Fibroblast of the aortic adventitia (primary cell): ENCODE data around the gene NFATC3. TPM values are rescaled to one million over a fixed set of nuclear protein-coding genes. Genes with fewer than 3 reads are reported as not detected.
A peak's percentile ranks its signal among the peaks of the same experiment; 100 is the strongest.
"Not testable (repeated sequence)": the region's sequence is repeated elsewhere in the genome, so short reads cannot be mapped to it uniquely, and the experiment has no call there.

Source experiments
- DNase-seq: peaks from one replicate; pipeline ENCODE4 v3.0.0-alpha.2; 2010; ENCODE audit warnings: low read depth
- H3K4me3 ChIP-seq: 2 replicates; pipeline ENCODE4 v1.5.1; 2011; ENCODE audit warnings: low read depth, mild to moderate bottlenecking, control low read depth, low read length, moderate library complexity
- total RNA-seq: library from RNA; depleted of rRNA; stranded (reverse); fragments of >200 nt; gene quantifications from 2 replicates; pipeline ENCODE4 v1.2.3, GENCODE V29; 2012; ENCODE audit warnings: low replicate concordance
- TF ChIP-seq, protein P1 (sequence below): IDR thresholded peaks from 2 replicates; pipeline ENCODE4 v1.5.1; 2011; ENCODE audit warnings: mild to moderate bottlenecking, low read length, control low read depth, inconsistent platforms; ENCODE audit not compliant: insufficient read depth

Gene NFATC3
- total RNA-seq, 1 donor: 36.3 TPM

DNA sequence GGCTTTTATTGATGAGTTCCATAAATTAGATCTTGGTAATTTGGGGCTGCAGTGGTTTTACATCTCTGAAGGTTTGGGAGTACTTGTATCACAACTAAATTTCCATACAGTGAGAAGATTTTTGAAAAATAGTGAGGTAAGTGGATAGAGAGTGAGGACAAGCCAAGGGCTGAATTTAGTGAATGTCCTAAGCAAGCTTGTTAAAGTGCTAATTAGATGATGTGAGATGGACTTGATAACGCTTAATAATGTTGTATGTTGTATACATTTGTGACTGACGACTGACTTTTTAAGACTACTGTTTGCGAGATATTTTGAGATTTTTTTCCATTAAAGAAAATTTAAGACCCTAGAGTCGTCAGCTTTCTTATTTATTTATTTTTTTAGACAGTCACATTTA, 3.9 kb downstream of the NFATC3 start:
- H3K4me3 ChIP-seq: no peak overlapping the region
- no peak for DNase-seq
- TF ChIP-seq, protein P1, sequence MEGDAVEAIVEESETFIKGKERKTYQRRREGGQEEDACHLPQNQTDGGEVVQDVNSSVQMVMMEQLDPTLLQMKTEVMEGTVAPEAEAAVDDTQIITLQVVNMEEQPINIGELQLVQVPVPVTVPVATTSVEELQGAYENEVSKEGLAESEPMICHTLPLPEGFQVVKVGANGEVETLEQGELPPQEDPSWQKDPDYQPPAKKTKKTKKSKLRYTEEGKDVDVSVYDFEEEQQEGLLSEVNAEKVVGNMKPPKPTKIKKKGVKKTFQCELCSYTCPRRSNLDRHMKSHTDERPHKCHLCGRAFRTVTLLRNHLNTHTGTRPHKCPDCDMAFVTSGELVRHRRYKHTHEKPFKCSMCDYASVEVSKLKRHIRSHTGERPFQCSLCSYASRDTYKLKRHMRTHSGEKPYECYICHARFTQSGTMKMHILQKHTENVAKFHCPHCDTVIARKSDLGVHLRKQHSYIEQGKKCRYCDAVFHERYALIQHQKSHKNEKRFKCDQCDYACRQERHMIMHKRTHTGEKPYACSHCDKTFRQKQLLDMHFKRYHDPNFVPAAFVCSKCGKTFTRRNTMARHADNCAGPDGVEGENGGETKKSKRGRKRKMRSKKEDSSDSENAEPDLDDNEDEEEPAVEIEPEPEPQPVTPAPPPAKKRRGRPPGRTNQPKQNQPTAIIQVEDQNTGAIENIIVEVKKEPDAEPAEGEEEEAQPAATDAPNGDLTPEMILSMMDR: no peak

DNA sequence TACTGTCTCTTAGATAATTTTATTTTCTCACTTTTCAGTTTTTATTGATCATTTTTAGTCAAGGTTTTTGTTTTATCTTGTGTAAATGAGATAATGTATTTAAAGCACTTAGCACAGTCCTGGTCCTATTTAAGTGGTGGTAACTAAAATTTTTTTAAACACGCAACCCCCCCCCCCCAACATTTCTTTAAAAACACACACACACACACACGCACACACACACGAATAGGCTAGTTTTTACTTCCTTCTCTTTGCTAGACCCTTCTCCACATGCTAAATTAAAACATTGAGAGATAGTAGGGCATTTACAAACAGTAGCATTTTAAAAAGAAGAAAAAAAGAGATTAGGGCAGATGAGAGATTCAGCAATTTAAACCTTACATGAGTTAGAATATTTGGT, 5.0 kb downstream of the NFATC3 start:
- TF ChIP-seq, protein P1: no peak
- DNase-seq: no peak
- no peak overlapping the region for H3K4me3 ChIP-seq

DNA sequence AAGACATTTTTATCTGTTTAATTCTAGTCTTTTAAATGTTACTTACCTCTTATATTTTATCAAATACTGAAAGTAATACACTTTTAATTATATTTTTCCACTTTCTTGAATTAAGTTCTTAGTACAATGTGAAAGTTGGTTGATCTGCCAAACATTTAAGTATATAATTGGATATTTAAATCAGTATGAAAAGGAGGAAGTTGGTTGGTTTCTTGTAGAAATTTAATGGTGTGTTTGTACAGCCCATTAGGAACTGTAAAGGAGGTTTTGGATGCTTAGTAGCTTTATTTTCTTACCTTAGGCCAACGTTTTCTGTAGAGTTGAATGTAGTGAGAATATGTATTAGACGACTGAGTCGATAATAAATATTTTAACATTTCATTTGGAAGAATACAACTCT, 5.4 kb downstream of the NFATC3 start:
- no peak for DNase-seq
- no peak overlapping the region for H3K4me3 ChIP-seq
- TF ChIP-seq, protein P1: no peak

DNA sequence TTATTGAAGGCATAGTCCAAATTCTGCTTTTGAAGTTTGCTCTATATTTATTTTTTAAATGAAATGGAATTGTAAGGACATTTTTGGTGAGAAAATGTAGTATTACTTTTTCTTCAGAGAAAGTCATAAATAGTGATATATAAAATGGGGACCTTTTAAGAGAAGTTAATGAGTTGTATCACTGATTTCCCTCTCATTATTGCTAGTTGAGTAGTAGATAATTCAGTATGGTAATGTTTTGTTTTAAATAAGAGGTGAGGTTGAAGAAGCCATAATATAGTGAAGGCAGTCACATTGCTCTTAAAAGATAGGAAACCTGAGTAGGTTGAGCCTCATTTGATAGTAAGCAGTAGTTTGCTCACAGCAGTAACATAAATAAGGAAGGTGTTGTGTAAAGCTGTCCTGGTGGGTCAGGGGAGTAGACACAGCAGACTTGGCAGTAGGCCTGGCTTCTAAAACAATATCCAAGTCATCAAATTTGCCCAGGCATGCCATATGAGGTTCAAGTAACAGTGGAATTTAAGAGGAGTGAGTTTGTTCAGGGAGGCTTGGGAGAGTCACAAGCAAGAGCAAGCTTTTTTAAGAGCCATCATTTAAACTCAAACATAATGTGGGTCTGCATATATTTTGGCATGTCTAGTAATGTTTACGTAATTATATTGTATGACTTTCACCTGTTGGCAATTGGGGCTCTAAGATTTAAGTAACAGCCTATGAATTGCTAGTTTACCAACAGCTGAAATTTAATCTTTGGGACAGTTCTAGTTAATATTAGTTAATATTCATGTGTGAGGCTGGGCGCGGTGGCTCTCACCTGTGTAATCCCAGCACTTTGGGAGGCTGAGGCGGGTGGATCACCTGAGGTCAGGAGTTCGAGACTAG, 6.5 kb downstream of the NFATC3 start:
- TF ChIP-seq, protein P1: no peak
- DNase-seq: peak; percentile 72
- H3K4me3 ChIP-seq: no peak overlapping the region

DNA sequence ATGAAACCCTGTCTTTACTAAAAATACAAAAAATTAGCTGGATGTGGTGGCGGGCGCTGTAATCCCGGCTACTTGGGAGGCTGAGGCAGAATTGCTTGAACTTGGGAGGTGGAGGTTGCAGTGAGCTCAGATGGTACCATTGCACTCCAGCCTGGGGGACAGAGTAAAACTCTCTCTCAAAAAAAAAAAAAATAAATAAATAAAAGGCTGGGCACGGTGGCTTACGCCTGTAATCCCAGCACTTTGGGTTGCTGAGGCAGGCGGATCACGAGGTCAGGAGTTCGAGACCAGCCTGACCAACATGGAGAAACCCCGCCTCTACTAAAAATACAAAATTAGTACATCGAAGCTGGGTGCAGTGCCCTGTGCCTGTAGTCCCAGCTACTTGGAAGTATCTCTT, 7.1 kb downstream of the NFATC3 start:
- not testable (repeated sequence) for H3K4me3 ChIP-seq, DNase-seq

DNA sequence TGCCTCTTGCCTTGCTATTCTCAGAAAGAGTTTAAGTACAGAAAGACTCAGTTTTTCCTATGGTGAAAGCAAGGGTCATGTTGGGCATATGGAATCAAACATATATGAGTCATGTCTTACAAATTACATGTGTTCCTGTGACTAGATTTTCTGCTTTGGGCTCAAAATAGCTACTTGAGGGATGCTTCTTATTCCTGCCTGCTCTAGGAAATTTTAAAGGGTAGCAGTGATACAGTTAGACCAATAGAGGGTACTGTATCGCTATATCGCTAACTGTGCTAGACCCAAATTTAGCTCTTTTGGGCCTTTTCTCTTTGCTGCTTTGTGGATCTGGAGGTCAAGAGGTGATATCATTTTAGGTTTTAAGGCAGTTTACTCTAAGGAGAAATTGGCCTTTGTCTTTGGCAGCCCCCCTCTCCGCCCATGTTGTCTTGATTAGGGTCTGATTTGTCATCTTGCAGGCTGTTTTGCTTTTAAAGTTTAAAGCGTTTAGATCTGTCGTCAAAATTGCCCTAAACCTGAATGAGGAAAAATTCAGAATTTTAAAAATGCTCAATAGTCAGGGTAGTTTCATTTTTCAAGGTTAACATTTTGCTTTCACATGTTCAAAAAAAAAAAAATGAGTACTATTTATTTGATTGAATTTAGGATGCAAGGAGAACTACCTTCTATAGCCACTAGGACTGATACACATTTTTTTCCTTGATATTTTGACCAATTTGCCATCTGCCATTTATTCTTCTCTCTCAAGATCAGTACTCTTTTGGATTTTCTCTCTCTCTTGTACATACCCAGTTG, 8.8 kb downstream of the NFATC3 start:
- no peak overlapping the region for H3K4me3 ChIP-seq
- TF ChIP-seq, protein P1: peak; percentile 68
- DNase-seq: peak; percentile 69

DNA sequence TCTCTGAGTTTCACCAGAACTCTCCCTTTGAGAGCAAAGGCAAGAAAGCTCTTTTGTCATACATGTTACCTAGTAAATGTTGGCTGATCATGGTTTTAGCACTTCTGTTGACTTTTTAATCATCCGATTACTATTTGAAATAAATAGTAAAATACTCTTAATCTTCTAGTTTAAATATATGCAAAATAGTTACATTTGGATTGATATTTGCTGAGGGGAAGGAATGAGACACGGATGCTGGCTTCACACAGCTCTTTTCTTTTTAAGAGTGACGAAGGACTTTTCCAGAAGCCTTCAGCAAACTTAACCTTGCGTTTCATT, 9.4 kb downstream of the NFATC3 start:
- DNase-seq: no peak
- no peak overlapping the region for H3K4me3 ChIP-seq
- TF ChIP-seq, protein P1: peak; percentile 12
